ENCODE data around the gene CHMP2B. TPM values are rescaled to one million over a fixed set of nuclear protein-coding genes. Genes with fewer than 3 reads are reported as not detected.

The CHMP2B gene
- total RNA-seq, 4 donors from 2014 or later, result 27.3 to 35.2 (median 28.6) TPM

DNA sequence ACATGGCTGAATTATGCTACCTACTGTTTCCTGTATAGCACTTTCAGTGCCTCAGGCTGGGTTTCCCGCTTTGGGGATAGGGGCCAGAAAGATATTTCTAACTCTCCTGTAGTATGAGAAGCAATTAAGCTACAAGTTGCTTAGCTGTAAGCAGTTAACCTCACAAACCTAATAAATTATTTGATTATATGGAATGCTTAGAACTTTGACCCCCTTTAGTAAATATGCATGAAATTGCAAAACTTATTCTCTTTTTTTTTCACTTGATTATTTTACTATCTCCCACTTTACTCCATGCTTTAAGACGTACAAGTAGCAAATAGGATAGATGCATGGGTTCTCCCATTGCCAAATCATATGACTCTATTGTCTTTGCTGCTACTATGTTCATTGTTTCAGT lies 27.5 kb upstream of the CHMP2B start:
- no peaks in the 10 kb centered on the region for H3K27me3 ChIP-seq
- H3K27ac ChIP-seq, result no peak overlapping the region
- H3K4me1 ChIP-seq, result peaks cover 0 to 8% (median 0%) of the 10 kb centered on the region in 4 donors
- H3K4me3 ChIP-seq, result no peak overlapping the region
- H3K36me3 ChIP-seq, result no peaks in the 10 kb centered on the region
- TF ChIP-seq POLR2A (IDR thresholded peaks at IDR 0.05) (no peak), EP300 (IDR thresholded peaks at IDR 0.05) (no peak)
- TF ChIP-seq, protein P1, sequence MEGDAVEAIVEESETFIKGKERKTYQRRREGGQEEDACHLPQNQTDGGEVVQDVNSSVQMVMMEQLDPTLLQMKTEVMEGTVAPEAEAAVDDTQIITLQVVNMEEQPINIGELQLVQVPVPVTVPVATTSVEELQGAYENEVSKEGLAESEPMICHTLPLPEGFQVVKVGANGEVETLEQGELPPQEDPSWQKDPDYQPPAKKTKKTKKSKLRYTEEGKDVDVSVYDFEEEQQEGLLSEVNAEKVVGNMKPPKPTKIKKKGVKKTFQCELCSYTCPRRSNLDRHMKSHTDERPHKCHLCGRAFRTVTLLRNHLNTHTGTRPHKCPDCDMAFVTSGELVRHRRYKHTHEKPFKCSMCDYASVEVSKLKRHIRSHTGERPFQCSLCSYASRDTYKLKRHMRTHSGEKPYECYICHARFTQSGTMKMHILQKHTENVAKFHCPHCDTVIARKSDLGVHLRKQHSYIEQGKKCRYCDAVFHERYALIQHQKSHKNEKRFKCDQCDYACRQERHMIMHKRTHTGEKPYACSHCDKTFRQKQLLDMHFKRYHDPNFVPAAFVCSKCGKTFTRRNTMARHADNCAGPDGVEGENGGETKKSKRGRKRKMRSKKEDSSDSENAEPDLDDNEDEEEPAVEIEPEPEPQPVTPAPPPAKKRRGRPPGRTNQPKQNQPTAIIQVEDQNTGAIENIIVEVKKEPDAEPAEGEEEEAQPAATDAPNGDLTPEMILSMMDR (IDR thresholded peaks at IDR 0.05), result no peak
- H3K9me3 ChIP-seq, result peaks cover 0 to 10% (median 0%) of the 10 kb centered on the region in 4 donors
- WGBS, 2 donors, result 61% methylated on average over 2 of the region's 2 CpGs
- no peak for DNase-seq (ENCODE audit: low spot score in 2 of 2)

DNA sequence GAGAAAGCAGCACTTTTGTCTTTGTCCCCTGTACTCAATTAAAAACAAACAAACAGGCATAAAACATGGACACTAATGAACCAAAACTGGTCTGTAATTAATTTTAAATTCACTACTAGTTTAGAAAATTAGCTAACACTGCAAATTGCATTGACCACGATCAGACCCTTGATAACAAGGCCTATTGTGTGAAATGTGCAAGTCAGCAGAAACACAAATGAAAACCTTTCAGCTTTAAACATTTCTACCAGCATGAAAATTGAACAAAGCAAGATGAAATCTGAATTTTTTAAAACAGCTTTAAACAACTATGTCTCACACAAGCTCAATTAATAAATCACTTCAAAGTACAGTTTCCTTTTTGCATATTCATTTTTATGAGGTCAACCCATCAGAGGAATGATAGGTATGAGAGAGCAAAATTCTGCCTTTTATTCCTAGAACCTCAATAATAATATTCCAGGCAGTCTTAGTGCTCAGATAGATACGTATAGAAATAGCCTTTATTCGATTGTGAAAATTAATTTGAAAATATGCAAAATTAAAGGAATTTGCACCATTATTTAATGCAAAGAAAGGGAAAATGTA lies 27.0 kb upstream of the CHMP2B start:
- Histone ChIP-seq H3K36me3 (no peaks in the 10 kb centered on the region), H3K27ac (peak overlapping the region in 1 of 4 donors; percentile 15), H3K4me1 (peaks cover 0 to 8% (median 0%) of the 10 kb centered on the region in 4 donors), H3K27me3 (no peaks in the 10 kb centered on the region), H3K4me3 (no peak overlapping the region), H3K9me3 (peaks cover 0 to 5% (median 0%) of the 10 kb centered on the region in 4 donors)
- TF ChIP-seq, protein P1 (IDR thresholded peaks at IDR 0.05), result no peak
- TF ChIP-seq POLR2A (IDR thresholded peaks at IDR 0.05) (no peak), EP300 (IDR thresholded peaks at IDR 0.05) (no peak)
- 40 to 41% methylated on average over 3 of the region's 3 CpGs for WGBS, 2 donors
- no peak for DNase-seq (ENCODE audit: low spot score in 2 of 2)

DNA sequence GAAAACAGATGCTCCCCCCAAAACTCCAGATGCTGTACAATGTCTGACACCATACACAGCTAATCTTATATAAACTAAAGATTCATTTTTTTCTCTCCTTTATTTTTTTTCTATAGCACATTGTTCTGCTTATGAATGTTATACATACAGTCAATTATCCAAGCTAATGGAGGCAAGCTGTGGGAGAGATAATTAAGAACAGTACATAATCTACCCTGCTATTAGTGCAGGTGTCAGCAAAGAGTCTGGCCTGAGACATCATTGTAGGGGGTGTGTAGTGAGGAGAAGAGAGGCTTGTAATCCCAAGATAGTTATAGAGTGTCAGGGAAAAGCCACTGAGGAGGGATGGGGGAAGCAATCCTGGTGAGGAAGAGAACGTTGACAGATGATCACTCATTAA lies 25.4 kb upstream of the CHMP2B start:
- WGBS, 2 donors, result 68 to 77% methylated on average over 1 of the region's 1 CpG
- H3K27me3 ChIP-seq, result no peaks in the 10 kb centered on the region
- H3K9me3 ChIP-seq, result peaks cover 0 to under 1% (median 0%) of the 10 kb centered on the region in 4 donors
- H3K4me3 ChIP-seq, result no peak overlapping the region
- H3K27ac ChIP-seq, result no peak overlapping the region
- DNase-seq (ENCODE audit: low spot score in 2 of 2), result no peak
- H3K36me3 ChIP-seq, result no peaks in the 10 kb centered on the region
- TF ChIP-seq POLR2A (IDR thresholded peaks at IDR 0.05) (no peak), EP300 (IDR thresholded peaks at IDR 0.05) (no peak)
- TF ChIP-seq, protein P1 (IDR thresholded peaks at IDR 0.05), result no peak
- H3K4me1 ChIP-seq, result peaks cover 0 to 8% (median 0%) of the 10 kb centered on the region in 4 donors

DNA sequence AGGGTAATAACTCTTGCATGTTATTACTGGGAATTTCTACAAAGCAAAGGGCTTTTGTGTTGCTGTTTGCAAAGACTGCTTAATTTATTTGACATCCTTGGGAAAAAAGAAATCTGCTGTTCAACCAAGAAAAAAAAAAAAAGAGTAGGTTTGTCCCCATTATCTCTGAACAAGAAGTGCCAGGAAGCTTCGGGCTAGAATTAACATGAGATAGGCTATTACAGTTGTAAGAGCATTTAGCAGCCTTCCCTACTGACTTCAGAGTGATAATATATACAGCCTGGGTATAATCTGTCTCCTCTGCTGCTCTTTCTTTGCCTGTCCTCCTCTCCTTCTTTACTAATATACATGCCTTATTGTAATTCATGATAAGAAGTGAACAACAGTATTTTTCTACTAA lies 23.3 kb upstream of the CHMP2B start:
- Histone ChIP-seq H3K4me1 (peaks cover 0 to 8% (median 0%) of the 10 kb centered on the region in 4 donors), H3K27ac (no peak overlapping the region), H3K4me3 (no peak overlapping the region), H3K36me3 (no peaks in the 10 kb centered on the region), H3K27me3 (no peaks in the 10 kb centered on the region), H3K9me3 (no peaks in the 10 kb centered on the region)
- no peak for DNase-seq (ENCODE audit: low spot score in 2 of 2)
- TF ChIP-seq, protein P1 (IDR thresholded peaks at IDR 0.05), result no peak
- TF ChIP-seq POLR2A (IDR thresholded peaks at IDR 0.05) (no peak), EP300 (IDR thresholded peaks at IDR 0.05) (no peak)
- WGBS, 2 donors, result 38 to 40% methylated on average over 1 of the region's 1 CpG

DNA sequence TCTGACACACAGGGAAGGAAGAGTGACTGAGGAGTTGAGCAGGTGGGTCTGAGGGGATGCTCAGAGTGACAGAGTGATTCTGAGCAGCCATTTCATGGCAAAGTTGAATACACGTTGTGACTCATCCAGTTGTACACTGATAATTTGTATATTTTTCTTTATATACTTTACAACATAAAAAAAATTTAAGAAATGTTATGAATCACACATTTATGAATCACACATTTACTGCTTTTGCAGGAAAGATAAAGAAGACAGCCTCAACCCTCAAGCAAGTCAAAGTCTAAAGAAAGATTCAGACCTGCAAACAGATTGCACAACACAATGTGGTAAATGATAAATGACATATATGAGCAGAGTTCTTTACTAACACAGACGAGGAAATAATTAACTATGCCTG lies 21.0 kb upstream of the CHMP2B start:
- Histone ChIP-seq H3K4me1 (no peaks in the 10 kb centered on the region), H3K27me3 (no peaks in the 10 kb centered on the region), H3K27ac (no peak overlapping the region), H3K36me3 (no peaks in the 10 kb centered on the region), H3K9me3 (no peaks in the 10 kb centered on the region), H3K4me3 (no peak overlapping the region)
- TF ChIP-seq, protein P1 (IDR thresholded peaks at IDR 0.05), result no peak
- no peak for TF ChIP-seq POLR2A (IDR thresholded peaks at IDR 0.05)
- TF ChIP-seq EP300 (IDR thresholded peaks at IDR 0.05), result no peak
- DNase-seq (ENCODE audit: low spot score in 2 of 2), result no peak
- WGBS, 2 donors, result 45 to 47% methylated on average over 2 of the region's 2 CpGs

All from tibial nerve (tissue), 4 donors.